Measurements from ENCODE around the gene HEXIM2. TPM values are rescaled to one million over a fixed set of nuclear protein-coding genes. Genes with fewer than 3 reads are reported as not detected.

HEXIM2 gene
- total and polyA plus RNA-seq, 2 of the 13 experiments (the other 11 are each of a cell fraction or from before 2014, with no cell fraction given): 27.1 to 32.4 TPM

DNA sequence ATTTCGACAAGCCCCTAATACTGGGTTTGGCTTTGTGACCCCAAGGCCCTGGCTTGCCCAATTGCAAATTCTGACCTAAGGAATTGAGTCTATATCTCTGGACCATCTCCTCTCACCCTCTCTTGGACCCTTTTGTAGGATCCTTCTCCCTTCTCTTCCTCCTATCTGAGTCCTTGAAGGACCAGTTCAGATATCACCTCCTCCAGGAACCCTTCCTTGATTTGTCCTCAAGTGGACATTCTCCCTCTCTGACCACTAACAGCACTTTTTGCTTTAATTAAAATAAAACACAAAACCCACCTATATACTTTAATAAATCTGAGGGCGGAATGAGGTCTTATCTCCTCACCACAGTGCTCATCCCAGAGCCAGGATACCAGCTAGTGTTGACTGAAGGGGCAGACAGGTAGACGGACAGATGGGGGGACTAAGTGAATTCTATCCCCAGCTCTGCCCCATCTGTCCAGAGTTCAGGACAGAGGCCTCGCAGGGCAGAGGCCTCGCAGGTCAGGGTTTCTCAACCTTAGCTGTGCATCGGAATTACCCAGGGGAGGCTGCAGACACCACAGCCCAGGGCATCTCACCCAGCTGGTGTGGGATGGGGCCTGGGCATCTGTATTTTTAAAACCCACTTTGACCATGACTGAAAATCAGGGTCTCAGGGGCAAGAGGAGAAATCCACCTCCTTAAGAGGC, 38.5 kb upstream of the HEXIM2 start (continued):
- TF ChIP-seq, protein P1, sequence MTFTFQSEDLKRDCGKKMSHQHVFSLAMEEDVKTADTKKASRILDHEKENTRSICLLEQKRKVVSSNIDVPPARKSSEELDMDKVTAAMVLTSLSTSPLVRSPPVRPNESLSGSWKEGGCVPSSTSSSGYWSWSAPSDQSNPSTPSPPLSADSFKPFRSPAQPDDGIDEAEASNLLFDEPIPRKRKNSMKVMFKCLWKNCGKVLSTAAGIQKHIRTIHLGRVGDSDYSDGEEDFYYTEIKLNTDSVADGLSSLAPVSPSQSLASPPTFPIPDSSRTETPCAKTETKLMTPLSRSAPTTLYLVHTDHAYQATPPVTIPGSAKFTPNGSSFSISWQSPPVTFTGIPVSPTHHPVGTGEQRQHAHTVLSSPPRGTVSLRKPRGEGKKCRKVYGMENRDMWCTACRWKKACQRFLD (CRISPR knock-in tag; IDR thresholded peaks at IDR 0.05; ENCODE audit: borderline replicate concordance): no peak
- no peak for TF ChIP-seq NFATC3 (CRISPR knock-in tag; IDR thresholded peaks at IDR 0.05)
- TF ChIP-seq IRX3 (CRISPR knock-in tag; IDR thresholded peaks at IDR 0.05; ENCODE audit: borderline replicate concordance, low read depth): no peak
- TF ChIP-seq NONO (IDR thresholded peaks at IDR 0.05): no peak
- no peak for TF ChIP-seq NONO (CRISPR knock-in tag; conservative IDR thresholded peaks at IDR 0.05)
- 0 out of 2 replicates have a peak, but pooled peaks have one; percentile 19 for TF ChIP-seq PPARG (CRISPR knock-in tag; conservative IDR thresholded peaks at IDR 0.05)
- TF ChIP-seq ZNF20 (CRISPR knock-in tag; IDR thresholded peaks at IDR 0.05): no peak
- no peak for TF ChIP-seq FLYWCH1 (CRISPR knock-in tag; IDR thresholded peaks at IDR 0.05)
- no peak for TF ChIP-seq ATF7 (IDR thresholded peaks at IDR 0.05)
- TF ChIP-seq ATF7 (CRISPR knock-in tag; IDR thresholded peaks at IDR 0.05): no peak
- TF ChIP-seq HDAC6 (IDR thresholded peaks at IDR 0.05; ENCODE audit: low read depth, low read length): no peak
- TF ChIP-seq SYNCRIP (IDR thresholded peaks at IDR 0.05; ENCODE audit: insufficient read depth, low read depth, low read length): no peak
- TF ChIP-seq, protein P2, sequence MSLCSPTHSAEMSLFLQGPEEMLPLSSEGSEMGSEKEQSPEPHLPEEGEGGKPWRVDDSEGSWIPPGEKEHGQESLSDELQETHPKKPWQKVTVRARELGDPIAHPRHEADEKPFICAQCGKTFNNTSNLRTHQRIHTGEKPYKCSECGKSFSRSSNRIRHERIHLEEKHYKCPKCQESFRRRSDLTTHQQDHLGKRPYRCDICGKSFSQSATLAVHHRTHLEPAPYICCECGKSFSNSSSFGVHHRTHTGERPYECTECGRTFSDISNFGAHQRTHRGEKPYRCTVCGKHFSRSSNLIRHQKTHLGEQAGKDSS (CRISPR knock-in tag; IDR thresholded peaks at IDR 0.05; ENCODE audit: borderline replicate concordance, low read depth): 0 out of 2 replicates have a peak, but pooled peaks have one; percentile 31
- TF ChIP-seq GATA4 (IDR thresholded peaks at IDR 0.05; ENCODE audit: borderline replicate concordance, low read depth): no peak
- TF ChIP-seq, protein P3, sequence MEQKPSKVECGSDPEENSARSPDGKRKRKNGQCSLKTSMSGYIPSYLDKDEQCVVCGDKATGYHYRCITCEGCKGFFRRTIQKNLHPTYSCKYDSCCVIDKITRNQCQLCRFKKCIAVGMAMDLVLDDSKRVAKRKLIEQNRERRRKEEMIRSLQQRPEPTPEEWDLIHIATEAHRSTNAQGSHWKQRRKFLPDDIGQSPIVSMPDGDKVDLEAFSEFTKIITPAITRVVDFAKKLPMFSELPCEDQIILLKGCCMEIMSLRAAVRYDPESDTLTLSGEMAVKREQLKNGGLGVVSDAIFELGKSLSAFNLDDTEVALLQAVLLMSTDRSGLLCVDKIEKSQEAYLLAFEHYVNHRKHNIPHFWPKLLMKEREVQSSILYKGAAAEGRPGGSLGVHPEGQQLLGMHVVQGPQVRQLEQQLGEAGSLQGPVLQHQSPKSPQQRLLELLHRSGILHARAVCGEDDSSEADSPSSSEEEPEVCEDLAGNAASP (CRISPR knock-in tag; IDR thresholded peaks at IDR 0.05; ENCODE audit: borderline replicate concordance): peak; percentile 15; the same call in 1 of the 2 replicates
- no peak for TF ChIP-seq RBM22 (optimal IDR thresholded peaks at IDR 0.05; ENCODE audit: low read length)
- no peak for TF ChIP-seq SOX6 (IDR thresholded peaks at IDR 0.05)
- no peak for TF ChIP-seq SOX6 (CRISPR knock-in tag; IDR thresholded peaks at IDR 0.05)
- no peak for TF ChIP-seq YEATS2 (CRISPR knock-in tag; IDR thresholded peaks at IDR 0.05; ENCODE audit: borderline replicate concordance)
- no peak for TF ChIP-seq ISX (CRISPR knock-in tag; conservative IDR thresholded peaks at IDR 0.05)
- TF ChIP-seq CREB1 (IDR thresholded peaks at IDR 0.05): no peak
- no peak for TF ChIP-seq CREB1 (CRISPR knock-in tag; IDR thresholded peaks at IDR 0.05)
- TF ChIP-seq PRPF4 (IDR thresholded peaks at IDR 0.05; ENCODE audit: low read depth, low read length, poor library complexity, severe bottlenecking): no peak
- TF ChIP-seq ZNF383 (CRISPR knock-in tag; IDR thresholded peaks at IDR 0.05; ENCODE audit: borderline replicate concordance): no peak
- TF ChIP-seq, protein P4, sequence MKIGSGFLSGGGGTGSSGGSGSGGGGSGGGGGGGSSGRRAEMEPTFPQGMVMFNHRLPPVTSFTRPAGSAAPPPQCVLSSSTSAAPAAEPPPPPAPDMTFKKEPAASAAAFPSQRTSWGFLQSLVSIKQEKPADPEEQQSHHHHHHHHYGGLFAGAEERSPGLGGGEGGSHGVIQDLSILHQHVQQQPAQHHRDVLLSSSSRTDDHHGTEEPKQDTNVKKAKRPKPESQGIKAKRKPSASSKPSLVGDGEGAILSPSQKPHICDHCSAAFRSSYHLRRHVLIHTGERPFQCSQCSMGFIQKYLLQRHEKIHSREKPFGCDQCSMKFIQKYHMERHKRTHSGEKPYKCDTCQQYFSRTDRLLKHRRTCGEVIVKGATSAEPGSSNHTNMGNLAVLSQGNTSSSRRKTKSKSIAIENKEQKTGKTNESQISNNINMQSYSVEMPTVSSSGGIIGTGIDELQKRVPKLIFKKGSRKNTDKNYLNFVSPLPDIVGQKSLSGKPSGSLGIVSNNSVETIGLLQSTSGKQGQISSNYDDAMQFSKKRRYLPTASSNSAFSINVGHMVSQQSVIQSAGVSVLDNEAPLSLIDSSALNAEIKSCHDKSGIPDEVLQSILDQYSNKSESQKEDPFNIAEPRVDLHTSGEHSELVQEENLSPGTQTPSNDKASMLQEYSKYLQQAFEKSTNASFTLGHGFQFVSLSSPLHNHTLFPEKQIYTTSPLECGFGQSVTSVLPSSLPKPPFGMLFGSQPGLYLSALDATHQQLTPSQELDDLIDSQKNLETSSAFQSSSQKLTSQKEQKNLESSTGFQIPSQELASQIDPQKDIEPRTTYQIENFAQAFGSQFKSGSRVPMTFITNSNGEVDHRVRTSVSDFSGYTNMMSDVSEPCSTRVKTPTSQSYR (CRISPR knock-in tag; IDR thresholded peaks at IDR 0.05; ENCODE audit: borderline replicate concordance): no peak
- TF ChIP-seq HMG20A (CRISPR knock-in tag; IDR thresholded peaks at IDR 0.05; ENCODE audit: borderline replicate concordance): no peak
